Measurements from ENCODE around the gene GLOD4. TPM values are rescaled to one million over a fixed set of nuclear protein-coding genes. Genes with fewer than 3 reads are reported as not detected.

Gene GLOD4
- total RNA-seq, 1 donor from 2014 or later: 36.5 TPM

DNA sequence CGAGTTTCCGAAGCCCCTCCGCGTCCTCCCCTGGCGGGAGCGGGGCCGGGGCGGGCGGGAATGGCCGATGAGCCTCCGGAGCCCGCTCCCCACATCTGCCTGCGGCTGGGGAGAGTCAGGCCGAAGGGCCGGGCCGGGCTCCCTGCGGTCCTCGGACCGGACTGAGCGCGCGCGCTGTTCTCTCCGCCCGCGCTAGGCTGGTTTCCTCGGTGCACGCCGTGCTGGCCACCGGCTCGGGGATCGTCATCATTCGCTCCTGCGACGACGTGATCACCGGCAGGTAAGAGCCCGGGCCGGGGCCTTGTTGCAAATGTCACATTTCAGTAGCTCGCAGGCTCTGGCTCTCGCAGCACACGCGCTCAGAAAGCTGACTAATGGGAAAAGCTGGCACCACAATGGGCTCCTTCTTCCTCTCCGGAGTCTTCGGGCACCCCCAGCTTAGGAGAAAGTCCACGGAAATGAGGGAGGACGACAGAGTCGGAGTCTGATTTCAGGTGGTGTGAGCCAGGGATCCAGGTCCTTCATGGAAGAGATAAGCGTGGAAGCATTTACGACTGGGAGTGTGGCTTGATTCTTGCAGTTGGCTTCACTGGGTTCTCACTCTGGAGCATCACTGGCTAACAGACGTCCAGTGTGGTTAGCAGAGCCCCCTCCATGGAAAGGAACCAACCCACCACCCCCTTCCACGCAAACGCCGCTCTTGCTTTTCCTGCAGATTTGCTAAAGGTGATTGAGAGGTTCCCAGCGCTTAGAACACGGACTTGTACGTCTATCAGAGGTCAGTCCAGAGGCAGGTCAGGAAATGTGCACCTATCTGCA, 49.0 kb downstream of the GLOD4 start:
- no peaks in the 10 kb centered on the region for H3K27me3 ChIP-seq (ENCODE audit: control insufficient read depth in 3 of 3, insufficient read depth in 3 of 3, low read length in 3 of 3)
- no peak overlapping the region for H3K27ac ChIP-seq (ENCODE audit: low read depth, low read length)
- H3K4me1 ChIP-seq (ENCODE audit: control insufficient read depth in 3 of 3, insufficient read depth in 3 of 3, low read length in 3 of 3): peaks cover 8 to 17% (median 13%) of the 10 kb centered on the region in 3 donors
- H3K36me3 ChIP-seq (ENCODE audit: control insufficient read depth in 3 of 3, insufficient read depth in 3 of 3, low read length in 3 of 3): no peaks in the 10 kb centered on the region
- peak overlapping the region; percentile 65 to 70 (median 67) for H3K4me3 ChIP-seq (ENCODE audit: low read length in 3 of 3)
- H3K9ac ChIP-seq (ENCODE audit: low read depth in 1 of 3, low read length in 3 of 3): peak overlapping the region; percentile 45 to 72 (median 70)
- no peaks in the 10 kb centered on the region for H3K9me3 ChIP-seq (ENCODE audit: control insufficient read depth in 3 of 3, low read length in 3 of 3)

DNA sequence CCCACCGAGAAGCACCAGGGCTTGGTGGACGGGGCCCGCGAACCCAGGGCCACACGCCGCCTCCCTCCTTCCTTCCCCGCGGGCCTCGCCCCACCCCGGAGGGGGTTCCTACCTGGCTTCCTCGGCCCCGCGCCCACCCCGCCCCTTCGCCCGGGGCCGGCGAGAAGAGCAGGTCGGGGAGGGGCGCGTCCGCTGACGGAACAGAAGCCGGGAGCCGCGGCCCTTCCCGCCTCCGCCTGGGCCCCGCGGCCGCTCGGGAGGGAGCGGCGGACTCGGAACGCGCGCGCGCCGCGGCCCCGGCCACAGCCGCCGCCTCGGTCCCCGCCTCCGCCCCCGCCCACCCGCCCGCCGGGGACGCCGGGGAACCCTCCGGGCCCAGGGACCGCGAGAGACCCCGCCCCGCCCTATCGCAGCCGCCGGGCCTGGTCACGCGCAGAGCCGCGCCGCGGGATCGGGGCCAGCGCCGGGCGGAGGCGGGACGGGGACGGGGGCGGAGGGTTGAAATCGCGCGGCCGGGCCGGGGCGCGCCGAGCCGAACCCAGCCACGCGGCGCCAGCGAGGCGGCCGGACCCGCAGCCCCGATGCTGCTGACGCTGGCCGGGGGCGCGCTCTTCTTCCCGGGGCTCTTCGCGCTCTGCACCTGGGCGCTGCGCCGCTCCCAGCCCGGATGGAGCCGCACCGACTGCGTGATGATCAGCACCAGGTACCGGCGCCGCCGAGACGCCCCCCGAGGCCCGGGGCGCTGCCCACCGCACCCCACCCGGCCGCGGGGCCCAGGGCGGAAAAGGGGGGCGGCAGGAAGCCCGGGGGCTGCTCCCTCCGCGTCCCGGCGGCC, 49.8 kb downstream of the GLOD4 start, which contains the start of gene TLCD3A:
TLCD3A (plus strand) TSS at position 530 of the 835 bp plus-strand sequence; CDS start at position 582, 52 bp downstream.
- Histone ChIP-seq H3K9me3 (ENCODE audit: control insufficient read depth in 3 of 3, low read length in 3 of 3) (no peaks in the 10 kb centered on the region), H3K4me1 (ENCODE audit: control insufficient read depth in 3 of 3, insufficient read depth in 3 of 3, low read length in 3 of 3) (peaks cover 8 to 17% (median 13%) of the 10 kb centered on the region in 3 donors), H3K4me3 (ENCODE audit: low read length in 3 of 3) (peak within 1 kb of the TSS; percentile 65 to 70 (median 69)), H3K27ac (ENCODE audit: low read depth, low read length) (no peak within 1 kb of the TSS), H3K9ac (ENCODE audit: low read depth in 1 of 3, low read length in 3 of 3) (peak within 1 kb of the TSS; percentile 69 to 75 (median 70)), H3K36me3 (ENCODE audit: control insufficient read depth in 3 of 3, insufficient read depth in 3 of 3, low read length in 3 of 3) (no peaks in the 10 kb centered on the region), H3K27me3 (ENCODE audit: control insufficient read depth in 3 of 3, insufficient read depth in 3 of 3, low read length in 3 of 3) (no peaks in the 10 kb centered on the region)

- Histone ChIP-seq H3K9ac (ENCODE audit: low read depth in 1 of 3, low read length in 3 of 3) (peak overlapping the region; percentile 33 to 75 (median 69)), H3K4me1 (ENCODE audit: control insufficient read depth in 3 of 3, insufficient read depth in 3 of 3, low read length in 3 of 3) (peaks cover 8 to 17% (median 13%) of the 10 kb centered on the region in 3 donors), H3K27ac (ENCODE audit: low read depth, low read length) (no peak overlapping the region), H3K27me3 (ENCODE audit: control insufficient read depth in 3 of 3, insufficient read depth in 3 of 3, low read length in 3 of 3) (no peaks in the 10 kb centered on the region), H3K4me3 (ENCODE audit: low read length in 3 of 3) (peak overlapping the region; percentile 59 to 70 (median 69)), H3K9me3 (ENCODE audit: control insufficient read depth in 3 of 3, low read length in 3 of 3) (no peaks in the 10 kb centered on the region), H3K36me3 (ENCODE audit: control insufficient read depth in 3 of 3, insufficient read depth in 3 of 3, low read length in 3 of 3) (no peaks in the 10 kb centered on the region)
Measured at GRCh38 chr17:731644-732066, 50.4 kb downstream of the GLOD4 start.

- Histone ChIP-seq H3K27me3 (ENCODE audit: control insufficient read depth in 3 of 3, insufficient read depth in 3 of 3, low read length in 3 of 3) (no peaks in the 10 kb centered on the region), H3K36me3 (ENCODE audit: control insufficient read depth in 3 of 3, insufficient read depth in 3 of 3, low read length in 3 of 3) (no peaks in the 10 kb centered on the region), H3K27ac (ENCODE audit: low read depth, low read length) (no peak overlapping the region), H3K4me1 (ENCODE audit: control insufficient read depth in 3 of 3, insufficient read depth in 3 of 3, low read length in 3 of 3) (peaks cover 8 to 17% (median 13%) of the 10 kb centered on the region in 3 donors), H3K4me3 (ENCODE audit: low read length in 3 of 3) (no peak overlapping the region), H3K9ac (ENCODE audit: low read depth in 1 of 3, low read length in 3 of 3) (no peak overlapping the region), H3K9me3 (ENCODE audit: control insufficient read depth in 3 of 3, low read length in 3 of 3) (no peaks in the 10 kb centered on the region)
Measured at GRCh38 chr17:728911-729310, 53.2 kb downstream of the GLOD4 start.

DNA sequence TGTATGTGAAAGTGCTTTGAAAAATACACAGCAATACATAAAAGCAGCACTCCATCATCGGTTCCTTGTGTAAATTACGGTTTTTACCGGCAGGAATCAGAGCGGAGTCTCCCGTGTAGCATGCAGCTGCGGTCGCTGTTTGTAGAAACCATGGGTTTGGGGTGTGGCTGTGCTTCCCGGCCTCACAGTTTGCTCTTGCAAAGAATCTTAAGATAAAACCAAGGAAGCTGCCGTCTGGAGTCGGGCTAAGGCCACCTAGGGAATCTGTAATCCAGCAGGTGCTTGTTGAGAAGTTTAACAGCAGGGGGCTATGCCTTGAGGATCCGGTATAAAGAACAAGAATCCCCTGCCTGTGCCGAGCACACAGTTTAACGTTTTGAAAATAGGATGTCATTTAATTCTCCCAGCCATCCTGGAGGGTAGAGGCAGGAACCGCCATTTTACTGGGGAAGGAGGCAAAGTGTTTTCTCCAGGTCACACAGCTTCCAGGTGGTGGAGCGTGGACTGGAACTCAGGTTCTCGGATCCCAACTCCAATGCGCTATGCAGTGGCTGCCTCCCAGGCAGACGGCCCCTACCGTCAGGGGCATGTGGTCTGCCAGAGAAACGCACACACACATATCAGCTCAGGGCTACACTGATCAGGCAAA, 55.7 kb downstream of the GLOD4 start:
- H3K36me3 ChIP-seq (ENCODE audit: control insufficient read depth in 3 of 3, insufficient read depth in 3 of 3, low read length in 3 of 3): no peaks in the 10 kb centered on the region
- H3K27me3 ChIP-seq (ENCODE audit: control insufficient read depth in 3 of 3, insufficient read depth in 3 of 3, low read length in 3 of 3): no peaks in the 10 kb centered on the region
- H3K4me3 ChIP-seq (ENCODE audit: low read length in 3 of 3): no peak overlapping the region
- no peak overlapping the region for H3K27ac ChIP-seq (ENCODE audit: low read depth, low read length)
- peaks cover 0 to 4% (median 1%) of the 10 kb centered on the region in 3 donors for H3K4me1 ChIP-seq (ENCODE audit: control insufficient read depth in 3 of 3, insufficient read depth in 3 of 3, low read length in 3 of 3)
- H3K9ac ChIP-seq (ENCODE audit: low read depth in 1 of 3, low read length in 3 of 3): no peak overlapping the region
- no peaks in the 10 kb centered on the region for H3K9me3 ChIP-seq (ENCODE audit: control insufficient read depth in 3 of 3, low read length in 3 of 3)

- no peak overlapping the region for H3K9ac ChIP-seq (ENCODE audit: low read depth in 1 of 3, low read length in 3 of 3)
- no peaks in the 10 kb centered on the region for H3K27me3 ChIP-seq (ENCODE audit: control insufficient read depth in 3 of 3, insufficient read depth in 3 of 3, low read length in 3 of 3)
- H3K4me1 ChIP-seq (ENCODE audit: control insufficient read depth in 3 of 3, insufficient read depth in 3 of 3, low read length in 3 of 3): no peaks in the 10 kb centered on the region
- no peaks in the 10 kb centered on the region for H3K9me3 ChIP-seq (ENCODE audit: control insufficient read depth in 3 of 3, low read length in 3 of 3)
- H3K36me3 ChIP-seq (ENCODE audit: control insufficient read depth in 3 of 3, insufficient read depth in 3 of 3, low read length in 3 of 3): no peaks in the 10 kb centered on the region
- no peak overlapping the region for H3K4me3 ChIP-seq (ENCODE audit: low read length in 3 of 3)
- no peak overlapping the region for H3K27ac ChIP-seq (ENCODE audit: low read depth, low read length)
Measured at GRCh38 chr17:725746-726145, 56.3 kb downstream of the GLOD4 start.

DNA sequence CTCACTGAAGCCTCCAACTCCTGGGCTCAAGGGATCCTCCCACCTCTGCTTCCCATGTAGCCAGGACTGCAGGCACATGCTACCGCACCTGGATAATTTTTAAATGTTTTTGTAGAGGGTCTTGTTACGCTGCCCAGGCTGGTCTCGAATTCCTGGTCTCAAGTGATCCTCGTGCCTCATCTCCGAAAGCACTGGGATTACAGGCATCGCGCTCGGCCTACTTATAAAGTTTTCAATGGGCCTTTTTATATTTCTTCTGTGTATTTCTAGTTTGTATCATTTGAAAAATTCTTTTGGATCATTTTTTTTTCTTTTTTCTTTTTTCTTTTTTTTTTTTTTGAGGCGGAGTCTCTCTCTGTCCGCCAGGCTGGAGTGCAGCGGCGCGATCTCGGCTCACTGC, 57.0 kb downstream of the GLOD4 start:
- Histone ChIP-seq H3K9me3 (ENCODE audit: control insufficient read depth in 3 of 3, low read length in 3 of 3) (no peaks in the 10 kb centered on the region), H3K36me3 (ENCODE audit: control insufficient read depth in 3 of 3, insufficient read depth in 3 of 3, low read length in 3 of 3) (no peaks in the 10 kb centered on the region), H3K27ac (ENCODE audit: low read depth, low read length) (no peak overlapping the region), H3K4me3 (ENCODE audit: low read length in 3 of 3) (no peak overlapping the region), H3K9ac (ENCODE audit: low read depth in 1 of 3, low read length in 3 of 3) (no peak overlapping the region), H3K4me1 (ENCODE audit: control insufficient read depth in 3 of 3, insufficient read depth in 3 of 3, low read length in 3 of 3) (no peaks in the 10 kb centered on the region), H3K27me3 (ENCODE audit: control insufficient read depth in 3 of 3, insufficient read depth in 3 of 3, low read length in 3 of 3) (no peaks in the 10 kb centered on the region)

DNA sequence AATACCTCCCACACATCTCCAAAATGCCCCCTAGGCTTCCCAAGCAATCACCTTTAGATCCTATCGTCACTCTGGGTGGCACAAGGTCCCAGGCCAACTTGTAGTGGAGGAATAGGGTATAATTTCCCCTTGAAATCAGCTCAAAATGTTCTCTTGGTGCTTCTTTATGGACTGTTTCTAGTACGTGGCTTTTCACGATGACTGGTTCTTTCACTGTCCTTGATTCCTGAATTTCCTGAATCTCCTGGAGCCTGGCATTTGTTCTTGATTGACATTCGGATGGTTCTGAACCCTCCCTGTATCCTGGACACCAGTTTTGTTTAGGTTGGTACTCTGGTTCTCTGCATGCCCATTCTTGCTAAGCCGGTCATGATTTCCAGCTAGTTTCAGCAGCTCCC, 60.5 kb downstream of the GLOD4 start:
- no peak overlapping the region for H3K4me3 ChIP-seq (ENCODE audit: low read length in 3 of 3)
- no peak overlapping the region for H3K27ac ChIP-seq (ENCODE audit: low read depth, low read length)
- H3K9me3 ChIP-seq (ENCODE audit: control insufficient read depth in 3 of 3, low read length in 3 of 3): no peaks in the 10 kb centered on the region
- peaks cover 0 to 5% (median 2%) of the 10 kb centered on the region in 3 donors for H3K4me1 ChIP-seq (ENCODE audit: control insufficient read depth in 3 of 3, insufficient read depth in 3 of 3, low read length in 3 of 3)
- H3K36me3 ChIP-seq (ENCODE audit: control insufficient read depth in 3 of 3, insufficient read depth in 3 of 3, low read length in 3 of 3): no peaks in the 10 kb centered on the region
- no peak overlapping the region for H3K9ac ChIP-seq (ENCODE audit: low read depth in 1 of 3, low read length in 3 of 3)
- no peaks in the 10 kb centered on the region for H3K27me3 ChIP-seq (ENCODE audit: control insufficient read depth in 3 of 3, insufficient read depth in 3 of 3, low read length in 3 of 3)

DNA sequence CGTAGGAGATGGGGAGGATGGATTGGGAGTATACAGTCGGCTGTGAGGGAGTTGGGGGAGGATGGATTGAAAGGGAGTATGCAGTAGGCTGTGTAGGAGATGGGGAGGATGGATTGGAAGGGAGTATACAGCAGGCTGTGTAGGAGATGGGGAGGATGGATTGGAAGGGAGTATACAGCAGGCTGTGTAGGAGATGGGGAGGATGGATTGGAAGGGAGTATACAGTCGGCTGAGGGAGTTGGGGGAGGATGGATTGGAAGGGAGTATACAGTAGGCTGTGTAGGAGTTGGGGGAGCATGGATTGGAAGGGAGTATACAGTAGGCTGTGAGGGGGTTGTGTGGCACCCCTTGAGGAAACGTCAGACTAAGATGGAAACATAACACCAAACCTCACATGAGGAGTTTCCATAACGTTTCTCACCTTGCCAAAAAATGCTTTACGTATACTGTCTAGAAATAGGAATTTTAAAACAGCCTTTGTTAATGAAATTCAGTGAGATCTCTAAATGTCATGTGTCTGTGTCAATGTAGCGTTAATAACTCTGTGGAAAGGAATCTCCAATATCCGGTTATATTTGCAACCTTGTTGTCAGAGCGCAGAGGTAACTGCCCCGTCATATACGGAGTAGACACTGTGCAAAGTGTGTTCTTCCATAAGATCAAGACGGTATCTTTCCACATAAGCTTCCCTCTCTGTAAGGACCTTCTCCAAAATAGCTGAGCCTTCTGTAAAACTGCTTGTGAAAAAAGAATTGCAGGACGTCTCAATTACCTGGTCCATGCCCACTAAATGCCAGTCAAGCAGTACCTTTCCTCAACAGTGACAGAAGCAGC, 61.2 kb downstream of the GLOD4 start:
- H3K4me3 ChIP-seq (ENCODE audit: low read length in 3 of 3): no peak overlapping the region
- H3K36me3 ChIP-seq (ENCODE audit: control insufficient read depth in 3 of 3, insufficient read depth in 3 of 3, low read length in 3 of 3): no peaks in the 10 kb centered on the region
- no peak overlapping the region for H3K27ac ChIP-seq (ENCODE audit: low read depth, low read length)
- no peaks in the 10 kb centered on the region for H3K27me3 ChIP-seq (ENCODE audit: control insufficient read depth in 3 of 3, insufficient read depth in 3 of 3, low read length in 3 of 3)
- peaks cover 0 to 5% (median 2%) of the 10 kb centered on the region in 3 donors for H3K4me1 ChIP-seq (ENCODE audit: control insufficient read depth in 3 of 3, insufficient read depth in 3 of 3, low read length in 3 of 3)
- H3K9ac ChIP-seq (ENCODE audit: low read depth in 1 of 3, low read length in 3 of 3): no peak overlapping the region
- H3K9me3 ChIP-seq (ENCODE audit: control insufficient read depth in 3 of 3, low read length in 3 of 3): no peaks in the 10 kb centered on the region

All from skeletal muscle tissue (tissue), 4 donors.